ENCODE data around the gene ROCK2.

DNA sequence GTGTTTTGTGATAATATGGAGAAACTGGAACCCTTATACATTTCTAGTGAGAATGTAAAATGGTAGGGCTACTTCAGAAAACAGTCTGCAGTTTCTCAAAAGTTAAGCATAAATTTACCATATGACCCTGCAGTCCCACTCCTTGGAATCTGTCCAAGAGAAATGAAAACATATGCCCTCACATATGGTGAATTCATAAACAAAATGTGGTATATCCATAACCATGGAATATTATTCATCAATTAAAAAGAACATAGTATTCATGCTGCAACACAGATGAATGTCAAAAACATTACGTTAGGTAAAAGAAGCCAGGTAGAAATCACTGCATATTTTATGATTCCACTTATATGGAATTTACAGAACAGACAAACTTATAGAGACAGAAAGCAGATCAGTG is 11.8 kb downstream of the ROCK2 start:
- no peak for TF ChIP-seq KDM5A (IDR thresholded peaks at IDR 0.05; ENCODE audit: borderline replicate concordance, low read length)
- no peak for TF ChIP-seq SP1 (IDR thresholded peaks at IDR 0.05)
- TF ChIP-seq SP1 (CRISPR knock-in tag; IDR thresholded peaks at IDR 0.05), result no peak
- TF ChIP-seq, protein P1, sequence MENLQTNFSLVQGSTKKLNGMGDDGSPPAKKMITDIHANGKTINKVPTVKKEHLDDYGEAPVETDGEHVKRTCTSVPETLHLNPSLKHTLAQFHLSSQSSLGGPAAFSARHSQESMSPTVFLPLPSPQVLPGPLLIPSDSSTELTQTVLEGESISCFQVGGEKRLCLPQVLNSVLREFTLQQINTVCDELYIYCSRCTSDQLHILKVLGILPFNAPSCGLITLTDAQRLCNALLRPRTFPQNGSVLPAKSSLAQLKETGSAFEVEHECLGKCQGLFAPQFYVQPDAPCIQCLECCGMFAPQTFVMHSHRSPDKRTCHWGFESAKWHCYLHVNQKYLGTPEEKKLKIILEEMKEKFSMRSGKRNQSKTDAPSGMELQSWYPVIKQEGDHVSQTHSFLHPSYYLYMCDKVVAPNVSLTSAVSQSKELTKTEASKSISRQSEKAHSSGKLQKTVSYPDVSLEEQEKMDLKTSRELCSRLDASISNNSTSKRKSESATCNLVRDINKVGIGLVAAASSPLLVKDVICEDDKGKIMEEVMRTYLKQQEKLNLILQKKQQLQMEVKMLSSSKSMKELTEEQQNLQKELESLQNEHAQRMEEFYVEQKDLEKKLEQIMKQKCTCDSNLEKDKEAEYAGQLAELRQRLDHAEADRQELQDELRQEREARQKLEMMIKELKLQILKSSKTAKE (CRISPR knock-in tag; IDR thresholded peaks at IDR 0.05; ENCODE audit: borderline replicate concordance), result no peak
- TF ChIP-seq SRF (IDR thresholded peaks at IDR 0.05; ENCODE audit: low read depth, low read length), result no peak

Measured in HepG2 (cell line).